HL-60 (cell line): ENCODE results near the gene NAA80.

Experiments used
- DNase-seq, 2 experiments: peaks; one replicate each; pipeline ENCODE4 v3.0.0-alpha.2; 2010 to 2020; ENCODE audit warnings: low read depth in 1 of 2, low spot score in 1 of 2
- H3K27ac ChIP-seq: fragments of 250-450 bp; sonication (Bioruptor Pico); replicated peaks from 2 replicates; pipeline ENCODE4 v1.5.1; 2020; ENCODE audit warnings: mild to moderate bottlenecking, moderate library complexity
- H3K27me3 ChIP-seq: fragments of 250-450 bp; sonication (Bioruptor Pico); 2 replicates; pipeline ENCODE4 v1.5.1; 2021; ENCODE audit warnings: mild to moderate bottlenecking, moderate library complexity; ENCODE audit not compliant: insufficient read depth, poor library complexity, severe bottlenecking
- H3K4me3 ChIP-seq: replicated peaks from 2 replicates; pipeline ENCODE4 v1.5.1; 2011; ENCODE audit warnings: mild to moderate bottlenecking, control low read depth, low read length; ENCODE audit not compliant: insufficient read depth
- CTCF ChIP-seq: IDR thresholded peaks from one replicate; pipeline ENCODE4 v1.5.1; 2011; ENCODE audit warnings: low read length, control low read depth, inconsistent platforms; ENCODE audit not compliant: insufficient read depth
- GABPA ChIP-seq: IDR thresholded peaks from 2 replicates; pipeline ENCODE4 v1.6.1; 2012; ENCODE audit warnings: low read depth
- POLR2AphosphoS5 ChIP-seq: IDR thresholded peaks from 2 replicates; pipeline ENCODE4 v1.6.1; 2012; ENCODE audit warnings: low read depth
- REST ChIP-seq: IDR thresholded peaks from 2 replicates; pipeline ENCODE4 v1.6.1; 2012; ENCODE audit warnings: low read depth; ENCODE audit not compliant: insufficient replicate concordance
- SPI1 ChIP-seq: IDR thresholded peaks from 2 replicates; pipeline ENCODE4 v1.6.1; 2012; ENCODE audit warnings: low read depth, mild to moderate bottlenecking, borderline replicate concordance

Gene NAA80

GRCh38 chr3:50320853-50321335 lies 21.7 kb upstream of the NAA80 start:
- peak overlapping the region; percentile 68 for H3K4me3 ChIP-seq
- DNase-seq, result peak; percentile 60 to 65
- no peaks in the 10 kb centered on the region for H3K27me3 ChIP-seq
- TF ChIP-seq CTCF, result no peak
- no peak for TF ChIP-seq POLR2AphosphoS5
- TF ChIP-seq GABPA, result no peak
- no peak for TF ChIP-seq SPI1
- no peak for TF ChIP-seq REST
- peak overlapping the region; percentile 100 for H3K27ac ChIP-seq

DNA sequence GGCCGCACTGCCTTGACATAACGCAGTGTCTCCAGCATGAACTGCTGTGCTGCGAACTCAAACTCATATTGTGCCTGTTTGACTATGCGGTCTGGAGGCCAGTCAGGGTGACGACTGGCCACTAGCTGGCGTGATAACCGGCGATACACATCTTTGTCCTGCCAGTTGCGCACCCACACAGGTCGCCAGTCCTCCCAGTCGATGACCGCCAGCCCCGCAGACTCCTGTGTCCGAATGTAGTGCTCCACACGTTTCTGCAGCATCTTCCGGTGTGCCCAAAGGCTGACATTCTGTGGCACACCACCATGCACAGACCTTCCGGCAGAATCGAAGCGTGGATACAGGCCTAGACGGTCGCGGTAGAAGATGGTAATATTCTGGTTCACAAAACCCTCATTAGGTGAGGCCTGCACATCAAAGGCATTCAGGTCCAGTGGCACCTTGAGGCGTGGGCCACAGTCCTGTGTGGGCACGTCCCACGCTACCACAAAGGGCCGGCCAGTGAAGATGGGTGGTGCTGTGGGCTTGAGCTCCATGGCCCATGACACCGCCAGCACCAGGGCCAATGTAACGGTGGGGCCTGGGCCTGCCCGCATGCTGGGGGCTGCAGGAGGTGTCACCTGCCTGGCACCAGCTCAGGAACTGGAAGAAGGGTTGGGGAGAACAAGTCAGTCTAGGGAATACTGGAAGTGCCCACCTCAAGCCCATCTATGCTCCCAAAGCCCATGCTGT lies 20.9 kb upstream of the NAA80 start:
- TF ChIP-seq REST (no peak), GABPA (no peak), CTCF (no peak), POLR2AphosphoS5 (no peak), SPI1 (no peak)
- Histone ChIP-seq H3K4me3 (peak overlapping the region; percentile 68), H3K27me3 (no peaks in the 10 kb centered on the region), H3K27ac (peak overlapping the region; percentile 100; the same call in 1 of the 2 replicates)
- DNase-seq, result no peak

GRCh38 chr3:50319181-50319893 lies 20.1 kb upstream of the NAA80 start:
- Histone ChIP-seq H3K27ac (no peak overlapping the region), H3K27me3 (no peaks in the 10 kb centered on the region), H3K4me3 (no peak overlapping the region)
- TF ChIP-seq CTCF, result no peak
- no peak for TF ChIP-seq REST
- no peak for TF ChIP-seq SPI1
- no peak for TF ChIP-seq POLR2AphosphoS5
- no peak for TF ChIP-seq GABPA
- no peak for DNase-seq
